ENCODE results near the gene MAP7. TPM values are rescaled to one million over a fixed set of nuclear protein-coding genes. Genes with fewer than 3 reads are reported as not detected.

Gene MAP7
- total and polyA plus RNA-seq, 10 donors = 0.67 to 4.9 (median 3.0) TPM

- Histone ChIP-seq H3K9me3 (no peaks in the 10 kb centered on the region), H3K27me3 (replicated peaks in 1 of 7) (no peaks in the 10 kb centered on the region), H3K27ac (no peak overlapping the region), H3K4me3 (no peak overlapping the region), H3K36me3 (no peaks in the 10 kb centered on the region), H3K4me1 (peaks cover 0 to 22% (median 0%) of the 10 kb centered on the region in 6 donors)
- no peak for DNase-seq
- 57 to 72% (median 63%) methylated on average over 4 of the region's 4 CpGs for WGBS, 5 donors
- TF ChIP-seq CTCF (IDR thresholded peaks at IDR 0.05 in 8 of 11, conservative IDR thresholded peaks at IDR 0.05 in 3 of 11) = no peak
- no peak for TF ChIP-seq POLR2AphosphoS5 (IDR thresholded peaks at IDR 0.05)
- TF ChIP-seq POLR2A (IDR thresholded peaks at IDR 0.05) = no peak
- intact Hi-C loops (cut with DNase I; ENCODE audit: low total_unique reads) = no loop called here
Observed at GRCh38 chr6:136408204-136408603, 142.0 kb downstream of the MAP7 start.

DNA sequence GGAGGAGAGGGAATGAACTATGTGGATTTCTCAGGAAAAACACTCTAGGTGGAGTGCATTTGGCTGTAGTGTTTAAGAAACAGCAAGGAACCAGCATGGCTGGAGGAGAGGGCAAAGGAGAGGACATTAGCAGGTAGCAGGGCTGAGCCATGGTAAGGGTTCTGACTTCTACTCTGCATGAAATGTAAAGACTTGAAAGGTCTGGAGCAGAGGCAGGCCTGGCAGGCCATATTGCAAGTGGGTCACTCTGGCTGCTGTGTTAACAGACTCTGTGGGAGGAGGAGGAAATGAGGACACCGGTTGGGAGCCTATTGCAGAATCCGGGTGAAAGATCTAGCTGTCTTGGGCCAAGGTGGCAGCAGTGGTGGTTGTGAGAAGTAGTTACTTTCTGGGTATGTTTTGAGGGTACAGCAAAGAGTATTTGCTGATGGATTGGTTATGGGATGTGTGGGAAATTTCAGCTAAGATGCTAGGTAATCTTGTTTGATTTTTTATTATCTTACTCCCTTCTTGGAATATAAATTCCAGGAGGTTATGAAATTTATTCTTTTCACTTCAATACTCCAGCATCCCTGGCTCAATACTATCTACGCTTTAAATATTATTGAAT lies 144.7 kb downstream of the MAP7 start:
- H3K36me3 ChIP-seq = no peaks in the 10 kb centered on the region
- no peaks in the 10 kb centered on the region for H3K9me3 ChIP-seq
- H3K27ac ChIP-seq = no peak overlapping the region
- TF ChIP-seq POLR2AphosphoS5 (IDR thresholded peaks at IDR 0.05) = no peak
- TF ChIP-seq POLR2A (IDR thresholded peaks at IDR 0.05) = no peak
- TF ChIP-seq CTCF (IDR thresholded peaks at IDR 0.05 in 8 of 11, conservative IDR thresholded peaks at IDR 0.05 in 3 of 11) = no peak
- H3K4me3 ChIP-seq = no peak overlapping the region
- peaks cover 0 to 22% (median 0%) of the 10 kb centered on the region in 6 donors for H3K4me1 ChIP-seq
- H3K27me3 ChIP-seq (replicated peaks in 1 of 7) = no peaks in the 10 kb centered on the region
- intact Hi-C loops (cut with DNase I; ENCODE audit: low total_unique reads) = no loop called here
- 51 to 75% (median 66%) methylated on average over 3 of the region's 3 CpGs for WGBS, 5 donors
- no peak for DNase-seq

- TF ChIP-seq POLR2AphosphoS5 (IDR thresholded peaks at IDR 0.05) = no peak
- Histone ChIP-seq H3K27me3 (replicated peaks in 1 of 7) (no peaks in the 10 kb centered on the region), H3K27ac (no peak overlapping the region), H3K4me3 (no peak overlapping the region), H3K36me3 (no peaks in the 10 kb centered on the region), H3K9me3 (no peaks in the 10 kb centered on the region), H3K4me1 (peaks cover 0 to 22% (median 0%) of the 10 kb centered on the region in 6 donors)
- DNase-seq = no peak
- intact Hi-C loops (cut with DNase I; ENCODE audit: low total_unique reads) = no loop called here
- WGBS, 5 donors = 81 to 89% (median 82%) methylated on average over 6 of the region's 6 CpGs
Observed at GRCh38 chr6:136404627-136405419, 145.4 kb downstream of the MAP7 start.

DNA sequence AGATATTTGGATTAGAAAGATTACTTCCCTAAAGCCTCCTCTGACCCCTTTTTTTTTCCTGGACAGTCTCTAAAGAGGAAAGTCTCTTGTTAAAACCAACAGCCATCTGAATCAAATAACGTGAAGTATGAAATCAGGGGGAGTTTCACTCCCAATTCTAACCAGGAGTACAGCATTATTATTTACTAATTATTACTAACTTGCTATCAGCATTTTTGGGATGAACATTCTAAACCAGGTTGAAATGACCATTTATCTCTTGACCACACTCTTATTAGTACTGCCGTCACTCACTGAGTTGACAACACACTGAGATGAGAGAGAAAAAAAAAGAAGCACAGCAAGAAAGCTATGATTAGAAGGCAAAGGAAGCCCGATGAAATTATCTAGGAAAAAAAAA lies 146.2 kb downstream of the MAP7 start:
- Histone ChIP-seq H3K27ac (no peak overlapping the region), H3K4me3 (no peak overlapping the region), H3K27me3 (replicated peaks in 1 of 7) (no peaks in the 10 kb centered on the region), H3K36me3 (no peaks in the 10 kb centered on the region), H3K4me1 (peaks cover 0 to 22% (median 0%) of the 10 kb centered on the region in 6 donors), H3K9me3 (no peaks in the 10 kb centered on the region)
- intact Hi-C loops (cut with DNase I; ENCODE audit: low total_unique reads) = no loop called here
- TF ChIP-seq POLR2A (IDR thresholded peaks at IDR 0.05) (no peak), POLR2AphosphoS5 (IDR thresholded peaks at IDR 0.05) (no peak), CTCF (IDR thresholded peaks at IDR 0.05 in 8 of 11, conservative IDR thresholded peaks at IDR 0.05 in 3 of 11) (no peak)
- no peak for DNase-seq
- 79 to 87% (median 81%) methylated on average over 3 of the region's 3 CpGs for whole genome bisulfite sequencing, 5 donors
